Measurements from ENCODE around the gene SMOC2. TPM values are rescaled to one million over a fixed set of nuclear protein-coding genes. Genes with fewer than 3 reads are reported as not detected.

Gene SMOC2
- total RNA-seq, 1 donor from 2014 or later: not detected

- peaks cover 2% of the 10 kb centered on the region for H3K27me3 Mint-ChIP-seq (ENCODE audit: insufficient read depth)
- no peaks in the 10 kb centered on the region for H3K36me3 Mint-ChIP-seq (ENCODE audit: low read depth)
Measured at GRCh38 chr6:168638468-168639271, 197.7 kb downstream of the SMOC2 start.

GRCh38 chr6:168640181-168640580 is 199.2 kb downstream of the SMOC2 start:
- H3K27ac Mint-ChIP-seq: no peak overlapping the region
- intact Hi-C loops (cut with micrococcal nuclease): no loop called here
- H3K27me3 Mint-ChIP-seq (ENCODE audit: insufficient read depth): peaks cover 2% of the 10 kb centered on the region
- no peaks in the 10 kb centered on the region for H3K4me1 Mint-ChIP-seq (ENCODE audit: low read depth)
- no peak for DNase-seq (ENCODE audit: low spot score)
- H3K4me3 Mint-ChIP-seq: no peak overlapping the region
- H3K9me3 Mint-ChIP-seq: no peaks in the 10 kb centered on the region
- H3K36me3 Mint-ChIP-seq (ENCODE audit: low read depth): no peaks in the 10 kb centered on the region

More at GRCh38 chr6:168638468-168639271, 197.7 kb downstream of the SMOC2 start:
- intact Hi-C loops (cut with micrococcal nuclease): no loop called here
- no peaks in the 10 kb centered on the region for H3K4me1 Mint-ChIP-seq (ENCODE audit: low read depth)
- H3K4me3 Mint-ChIP-seq: no peak overlapping the region
- no peak for DNase-seq (ENCODE audit: low spot score)
- H3K9me3 Mint-ChIP-seq: peaks cover 5% of the 10 kb centered on the region
- H3K27ac Mint-ChIP-seq: no peak overlapping the region

GRCh38 chr6:168640768-168641167 is 199.8 kb downstream of the SMOC2 start:
- H3K4me3 Mint-ChIP-seq: no peak overlapping the region
- H3K27ac Mint-ChIP-seq: no peak overlapping the region
- H3K4me1 Mint-ChIP-seq (ENCODE audit: low read depth): no peaks in the 10 kb centered on the region
- no peak for DNase-seq (ENCODE audit: low spot score)
- intact Hi-C loops (cut with micrococcal nuclease): no loop called here
- H3K27me3 Mint-ChIP-seq (ENCODE audit: insufficient read depth): peaks cover 2% of the 10 kb centered on the region
- no peaks in the 10 kb centered on the region for H3K9me3 Mint-ChIP-seq
- H3K36me3 Mint-ChIP-seq (ENCODE audit: low read depth): no peaks in the 10 kb centered on the region

- no peak overlapping the region for H3K27ac Mint-ChIP-seq
- no peak overlapping the region for H3K4me3 Mint-ChIP-seq
- H3K4me1 Mint-ChIP-seq (ENCODE audit: low read depth): no peaks in the 10 kb centered on the region
- H3K9me3 Mint-ChIP-seq: no peaks in the 10 kb centered on the region
- intact Hi-C loops (cut with micrococcal nuclease): no loop called here
- no peaks in the 10 kb centered on the region for H3K36me3 Mint-ChIP-seq (ENCODE audit: low read depth)
- no peak for DNase-seq (ENCODE audit: low spot score)
- H3K27me3 Mint-ChIP-seq (ENCODE audit: insufficient read depth): peaks cover 2% of the 10 kb centered on the region
Measured at GRCh38 chr6:168641446-168641845, 200.5 kb downstream of the SMOC2 start.

GRCh38 chr6:168643401-168643800 is 202.4 kb downstream of the SMOC2 start:
- Mint-ChIP-seq H3K4me1 (ENCODE audit: low read depth) (no peaks in the 10 kb centered on the region), H3K36me3 (ENCODE audit: low read depth) (no peaks in the 10 kb centered on the region), H3K9me3 (no peaks in the 10 kb centered on the region), H3K27ac (no peak overlapping the region), H3K4me3 (no peak overlapping the region), H3K27me3 (ENCODE audit: insufficient read depth) (no peaks in the 10 kb centered on the region)
- intact Hi-C loops (cut with micrococcal nuclease): no loop called here
- no peak for DNase-seq (ENCODE audit: low spot score)

GRCh38 chr6:168645326-168645725 is 204.3 kb downstream of the SMOC2 start:
- intact Hi-C loops (cut with micrococcal nuclease): no loop called here
- DNase-seq (ENCODE audit: low spot score): no peak
- no peak overlapping the region for H3K4me3 Mint-ChIP-seq
- no peak overlapping the region for H3K27ac Mint-ChIP-seq
- H3K4me1 Mint-ChIP-seq (ENCODE audit: low read depth): no peaks in the 10 kb centered on the region
- H3K9me3 Mint-ChIP-seq: no peaks in the 10 kb centered on the region
- H3K36me3 Mint-ChIP-seq (ENCODE audit: low read depth): no peaks in the 10 kb centered on the region
- H3K27me3 Mint-ChIP-seq (ENCODE audit: insufficient read depth): no peaks in the 10 kb centered on the region

GRCh38 chr6:168647271-168647670 is 206.3 kb downstream of the SMOC2 start:
- H3K27me3 Mint-ChIP-seq (ENCODE audit: insufficient read depth): no peaks in the 10 kb centered on the region
- H3K27ac Mint-ChIP-seq: no peak overlapping the region
- no peaks in the 10 kb centered on the region for H3K36me3 Mint-ChIP-seq (ENCODE audit: low read depth)
- no peaks in the 10 kb centered on the region for H3K9me3 Mint-ChIP-seq
- no peak overlapping the region for H3K4me3 Mint-ChIP-seq
- DNase-seq (ENCODE audit: low spot score): no peak
- intact Hi-C loops (cut with micrococcal nuclease): no loop called here
- H3K4me1 Mint-ChIP-seq (ENCODE audit: low read depth): no peaks in the 10 kb centered on the region

- Mint-ChIP-seq H3K27ac (no peak overlapping the region), H3K4me1 (ENCODE audit: low read depth) (no peaks in the 10 kb centered on the region), H3K36me3 (ENCODE audit: low read depth) (no peaks in the 10 kb centered on the region), H3K9me3 (no peaks in the 10 kb centered on the region), H3K27me3 (ENCODE audit: insufficient read depth) (no peaks in the 10 kb centered on the region), H3K4me3 (no peak overlapping the region)
- intact Hi-C loops (cut with micrococcal nuclease): no loop called here
- DNase-seq (ENCODE audit: low spot score): no peak
Measured at GRCh38 chr6:168648240-168649125, 207.5 kb downstream of the SMOC2 start.

GRCh38 chr6:168649209-168649608 is 208.2 kb downstream of the SMOC2 start:
- Mint-ChIP-seq H3K9me3 (no peaks in the 10 kb centered on the region), H3K4me3 (no peak overlapping the region), H3K27ac (no peak overlapping the region), H3K4me1 (ENCODE audit: low read depth) (no peaks in the 10 kb centered on the region), H3K27me3 (ENCODE audit: insufficient read depth) (no peaks in the 10 kb centered on the region), H3K36me3 (ENCODE audit: low read depth) (no peaks in the 10 kb centered on the region)
- intact Hi-C loops (cut with micrococcal nuclease): no loop called here
- no peak for DNase-seq (ENCODE audit: low spot score)

GRCh38 chr6:168650671-168651111 is 209.7 kb downstream of the SMOC2 start:
- Mint-ChIP-seq H3K9me3 (no peaks in the 10 kb centered on the region), H3K27me3 (ENCODE audit: insufficient read depth) (no peaks in the 10 kb centered on the region), H3K4me1 (ENCODE audit: low read depth) (no peaks in the 10 kb centered on the region), H3K27ac (no peak overlapping the region), H3K4me3 (no peak overlapping the region), H3K36me3 (ENCODE audit: low read depth) (no peaks in the 10 kb centered on the region)
- DNase-seq (ENCODE audit: low spot score): no peak
- intact Hi-C loops (cut with micrococcal nuclease): no loop called here

GRCh38 chr6:168655462-168656152 is 214.6 kb downstream of the SMOC2 start:
- DNase-seq (ENCODE audit: low spot score): no peak

GRCh38 chr6:168658059-168658458 is 217.1 kb downstream of the SMOC2 start:
- Mint-ChIP-seq H3K36me3 (ENCODE audit: low read depth) (no peaks in the 10 kb centered on the region), H3K4me1 (ENCODE audit: low read depth) (no peaks in the 10 kb centered on the region), H3K27ac (no peak overlapping the region), H3K4me3 (no peak overlapping the region), H3K9me3 (peaks cover 22% of the 10 kb centered on the region), H3K27me3 (ENCODE audit: insufficient read depth) (peaks cover 2% of the 10 kb centered on the region)
- no peak for DNase-seq (ENCODE audit: low spot score)
- intact Hi-C loops (cut with micrococcal nuclease): no loop called here

More at GRCh38 chr6:168655462-168656152, 214.6 kb downstream of the SMOC2 start:
- Mint-ChIP-seq H3K36me3 (ENCODE audit: low read depth) (no peaks in the 10 kb centered on the region), H3K4me3 (no peak overlapping the region), H3K4me1 (ENCODE audit: low read depth) (no peaks in the 10 kb centered on the region), H3K27me3 (ENCODE audit: insufficient read depth) (peaks cover 2% of the 10 kb centered on the region), H3K27ac (no peak overlapping the region), H3K9me3 (peaks cover 18% of the 10 kb centered on the region)
- intact Hi-C loops (cut with micrococcal nuclease): no loop called here
